GM19455 (cell line): ENCODE results near the gene ABHD10.

Source experiments
- ATAC-seq: cut with Tn5 transposase; IDR thresholded peaks from one replicate; pipeline ENCODE4 v1.9.1; 2021; ENCODE audit not compliant: unreplicated experiment

Gene ABHD10

DNA sequence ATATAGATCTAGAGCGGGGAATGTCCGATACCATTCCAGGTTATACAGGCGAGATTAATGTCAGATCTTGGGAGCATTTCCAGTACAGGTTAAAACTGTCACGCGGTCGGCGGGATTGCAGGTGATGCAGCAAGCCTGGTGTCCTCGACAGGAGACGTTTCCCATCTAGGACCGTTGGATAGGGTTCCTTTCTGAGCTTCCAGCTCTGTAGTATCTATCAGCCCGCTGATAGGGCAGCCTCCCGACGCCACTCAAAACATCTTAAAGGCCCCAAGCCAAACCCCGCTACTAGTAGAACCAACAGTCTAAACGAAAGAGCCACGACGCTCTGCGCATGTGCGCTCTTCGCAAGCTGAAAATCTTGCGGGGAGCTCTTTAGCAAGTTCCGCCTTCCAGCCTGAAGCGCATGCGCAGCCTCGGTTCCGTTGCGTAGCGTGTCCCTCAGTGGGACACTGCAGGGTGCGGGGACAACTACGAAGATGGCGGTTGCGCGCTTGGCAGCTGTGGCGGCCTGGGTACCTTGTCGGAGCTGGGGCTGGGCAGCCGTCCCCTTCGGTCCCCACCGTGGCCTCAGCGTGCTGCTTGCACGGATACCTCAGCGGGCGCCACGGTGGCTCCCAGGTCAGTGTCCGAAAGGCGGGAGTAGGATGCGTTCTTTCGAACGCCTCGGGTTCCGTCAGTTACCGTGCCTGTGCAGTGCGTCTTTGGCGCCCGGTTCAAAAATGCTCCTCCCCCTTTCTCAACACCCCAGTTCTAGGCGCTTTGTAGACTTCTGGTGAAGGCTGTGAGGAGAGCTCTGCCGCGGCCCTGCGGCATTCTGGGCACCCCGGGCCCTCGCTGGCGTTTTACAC is at the start of gene ABHD10:
Gene ABHD10 (plus strand): TSS at position 444 of the 851 bp plus-strand sequence. CDS start 36 bp downstream, at position 480.
- peak; percentile 98 for ATAC-seq

DNA sequence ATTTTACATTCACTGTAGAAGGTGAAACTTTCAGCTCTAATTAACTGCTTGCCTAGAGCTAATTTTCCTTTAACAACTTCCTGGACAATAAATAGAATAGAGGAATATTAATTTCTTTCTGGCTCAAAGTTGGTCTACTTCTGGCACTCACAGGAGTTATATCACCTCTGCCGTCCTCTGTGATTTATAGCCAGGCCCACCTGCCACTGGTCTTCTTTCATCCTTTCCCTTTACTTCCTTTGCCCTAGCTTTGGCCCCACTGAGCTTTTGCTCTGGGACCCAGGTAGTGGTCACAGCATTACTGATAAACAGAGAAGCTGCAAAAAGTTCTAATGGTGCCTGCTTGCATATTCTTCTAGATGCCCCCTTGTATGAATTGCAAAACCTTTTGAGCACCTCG is 49.3 kb upstream of the ABHD10 start:
- ATAC-seq: no peak

DNA sequence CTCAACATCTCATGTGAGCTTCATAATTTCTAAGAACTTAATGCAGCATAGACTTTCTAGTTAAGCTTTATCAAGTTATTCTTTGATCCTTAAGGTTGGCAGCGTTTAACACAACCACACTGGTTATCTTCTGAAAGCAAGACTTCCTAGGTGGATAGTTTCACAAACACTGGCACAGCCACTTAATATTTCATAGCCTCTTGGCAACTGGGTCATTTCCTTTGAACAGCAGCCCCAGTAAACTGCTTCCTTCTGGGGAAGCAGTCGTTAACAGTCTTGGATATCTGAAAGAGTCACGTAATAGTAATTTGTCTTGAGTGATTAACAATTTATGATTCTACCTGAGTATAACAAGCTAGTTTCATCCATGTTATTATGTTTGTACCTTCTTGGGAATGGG is 45.9 kb upstream of the ABHD10 start:
- ATAC-seq: no peak

DNA sequence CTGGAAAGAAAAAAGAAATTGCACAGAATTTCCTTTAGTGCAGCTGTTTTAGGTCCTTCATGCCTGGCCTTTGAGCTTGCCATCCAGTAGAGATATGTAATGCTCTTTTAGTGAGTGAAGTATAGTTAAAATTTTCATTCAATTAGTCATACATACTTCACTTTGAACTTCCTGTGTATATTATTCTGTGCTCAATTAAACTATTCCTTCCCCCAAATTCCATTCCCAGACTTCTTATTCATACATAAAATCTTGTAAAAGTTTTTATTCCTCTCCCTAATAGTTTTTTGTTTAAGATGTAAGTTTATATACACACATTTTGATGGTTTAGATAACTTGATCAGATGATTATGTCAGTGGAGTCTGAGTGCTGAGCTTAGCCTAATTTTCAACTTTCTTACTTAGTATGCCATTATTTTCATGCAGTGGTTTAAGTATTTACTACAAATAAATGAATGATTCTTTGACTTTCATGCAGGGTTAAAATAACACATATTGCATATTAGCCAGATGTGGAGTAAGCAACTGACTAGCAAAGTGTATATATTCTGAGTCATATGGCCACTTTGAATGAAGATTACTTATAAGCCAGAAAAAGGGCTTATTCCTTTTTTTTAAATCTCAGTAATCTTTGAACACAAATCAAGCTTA is 42.5 kb upstream of the ABHD10 start:
- ATAC-seq: no peak

DNA sequence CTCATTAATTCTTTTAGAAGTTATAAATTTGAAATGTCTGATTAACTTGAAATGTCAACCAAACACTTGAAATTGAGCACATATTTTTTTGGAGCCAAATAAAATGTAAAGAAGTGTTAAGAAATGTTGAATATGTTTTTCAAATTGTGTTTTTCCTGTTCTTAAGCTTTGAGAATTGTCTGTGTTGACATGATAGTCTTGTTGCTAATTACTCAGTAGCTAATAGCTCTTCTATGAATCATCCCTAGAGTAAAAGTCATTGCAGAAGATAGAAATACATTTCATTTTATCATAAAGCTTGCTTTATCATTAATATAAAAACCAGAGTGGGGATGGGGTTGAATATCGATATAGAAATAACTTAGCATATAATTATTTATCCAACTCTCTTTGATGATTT is 41.9 kb upstream of the ABHD10 start:
- ATAC-seq: no peak

DNA sequence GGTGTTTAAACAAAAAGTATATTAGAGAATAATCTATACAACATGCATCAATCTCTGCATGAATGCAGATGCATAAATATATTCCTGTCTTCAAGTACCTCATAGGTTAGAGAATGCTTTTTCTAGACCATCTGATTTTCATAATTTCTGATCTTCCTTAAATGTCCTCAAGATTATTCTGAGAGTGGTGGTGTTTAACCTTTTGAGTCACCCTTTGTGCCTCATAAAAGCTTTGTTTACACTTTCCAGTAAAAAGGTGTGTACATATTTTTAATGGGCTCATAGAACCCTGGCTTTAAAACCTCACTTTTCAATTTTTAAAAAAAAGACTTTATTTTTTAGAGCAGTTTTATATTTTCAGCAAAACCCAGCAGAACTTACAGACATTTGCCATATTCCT is 41.0 kb upstream of the ABHD10 start:
- ATAC-seq: no peak

DNA sequence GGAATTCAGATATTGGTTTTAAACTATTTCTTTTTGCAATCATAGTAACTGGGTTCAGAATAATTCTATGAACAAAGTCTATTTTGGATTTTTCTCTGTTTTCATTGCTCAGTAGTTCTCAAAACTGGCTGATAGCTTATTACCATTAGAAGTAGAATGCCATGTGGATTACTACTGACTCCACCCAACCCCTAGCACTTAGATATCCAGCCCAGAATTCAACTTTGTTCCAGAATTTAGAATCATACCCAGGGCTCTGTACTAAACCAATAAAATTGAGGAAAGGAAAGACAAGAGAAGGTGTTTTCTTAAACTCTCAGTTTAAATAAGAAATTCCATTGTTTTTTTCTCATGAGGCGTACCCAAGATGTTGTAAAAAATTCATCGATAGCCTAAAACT is 39.0 kb upstream of the ABHD10 start:
- no peak for ATAC-seq

DNA sequence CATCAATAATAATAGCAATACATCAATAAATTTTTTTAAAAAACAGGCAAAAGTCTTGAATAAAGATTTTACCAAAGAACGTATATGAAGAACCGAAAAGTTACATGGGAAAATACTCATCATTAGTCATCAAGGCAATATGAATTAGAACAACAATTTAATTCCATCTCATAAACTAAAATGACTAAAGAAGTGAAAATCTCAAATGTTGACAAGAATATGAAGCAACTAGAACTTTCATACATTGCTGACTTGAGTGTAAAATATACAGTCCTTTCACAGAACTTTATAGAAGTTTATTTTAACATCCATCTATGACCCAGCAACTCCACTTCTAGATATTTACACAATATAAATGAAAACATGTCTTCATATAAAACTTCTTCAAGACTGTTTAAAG is 35.3 kb upstream of the ABHD10 start:
- no peak for ATAC-seq

DNA sequence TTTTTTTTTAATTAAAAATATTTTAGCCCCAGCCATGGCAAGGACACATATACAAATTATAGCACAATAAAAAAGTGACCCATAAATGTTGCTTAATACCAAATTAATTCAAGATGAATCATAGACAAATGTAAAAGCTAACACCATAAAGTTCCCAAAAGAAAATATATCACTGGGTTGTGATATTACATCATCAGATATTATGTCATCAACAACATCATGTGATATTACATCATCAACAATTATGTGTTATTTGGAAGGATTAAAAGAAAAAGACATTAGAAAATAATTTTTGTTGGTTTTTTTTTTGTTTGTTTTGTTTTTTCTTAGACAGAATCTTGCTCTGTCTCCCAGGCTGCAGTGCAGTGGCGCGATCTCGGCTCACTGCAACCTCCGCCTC is 34.5 kb upstream of the ABHD10 start:
- ATAC-seq: no peak

DNA sequence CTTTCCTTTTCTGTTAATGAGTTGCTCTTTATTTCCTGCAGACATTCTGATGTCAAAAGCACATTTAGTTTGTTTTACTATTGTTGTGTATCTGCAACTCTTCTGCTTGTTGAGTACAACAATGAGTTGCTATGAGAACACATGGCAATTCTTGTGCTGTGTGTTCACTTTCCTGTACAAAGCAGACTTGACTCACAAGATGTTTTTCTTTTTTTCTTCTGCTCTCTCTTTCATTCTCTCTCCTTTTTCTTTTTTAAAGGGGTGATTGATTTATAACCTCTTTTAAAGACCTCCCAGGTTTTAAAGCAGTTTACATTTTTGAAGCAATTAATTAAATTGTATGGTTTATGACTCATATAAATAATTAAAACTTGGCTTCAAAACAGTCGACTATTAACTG is 31.6 kb upstream of the ABHD10 start:
- no peak for ATAC-seq

DNA sequence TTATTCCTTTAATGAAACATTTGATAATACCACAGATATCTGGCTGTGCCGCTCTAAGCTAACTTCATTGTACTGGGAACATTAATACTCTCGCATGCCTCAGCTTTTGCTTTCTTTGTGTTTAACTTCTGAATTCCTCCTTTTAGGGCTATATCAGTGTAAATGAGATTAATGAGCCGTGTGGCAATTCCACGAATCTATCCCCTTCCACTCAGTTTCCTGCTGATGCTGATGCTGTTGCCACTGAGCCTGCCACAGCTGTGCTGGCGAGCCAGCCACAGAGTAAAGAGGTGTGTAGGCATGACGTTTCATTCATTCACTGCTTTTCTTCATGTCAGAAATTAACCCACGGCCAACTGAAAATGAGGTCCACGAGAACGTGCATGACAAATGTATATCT is 30.0 kb upstream of the ABHD10 start:
- no peak for ATAC-seq

DNA sequence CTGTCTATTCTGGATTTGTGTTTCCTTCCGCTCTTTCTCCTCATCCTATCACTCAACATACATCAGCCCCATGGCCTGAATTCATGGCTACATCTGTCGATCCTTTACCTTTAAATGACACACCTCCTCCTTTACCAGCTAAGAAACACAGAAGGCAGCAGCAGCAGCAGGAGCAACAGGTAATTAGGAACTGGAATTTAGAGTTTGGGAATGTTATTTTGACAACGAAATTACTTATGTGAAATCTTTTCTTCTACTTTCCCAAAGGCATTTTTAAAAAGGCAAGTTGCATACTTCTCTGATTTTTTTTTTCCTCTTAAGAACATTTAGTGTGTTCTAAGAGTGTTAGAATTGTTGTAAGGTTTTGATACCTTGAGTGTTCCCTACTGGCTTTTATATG is 29.1 kb upstream of the ABHD10 start:
- no peak for ATAC-seq

DNA sequence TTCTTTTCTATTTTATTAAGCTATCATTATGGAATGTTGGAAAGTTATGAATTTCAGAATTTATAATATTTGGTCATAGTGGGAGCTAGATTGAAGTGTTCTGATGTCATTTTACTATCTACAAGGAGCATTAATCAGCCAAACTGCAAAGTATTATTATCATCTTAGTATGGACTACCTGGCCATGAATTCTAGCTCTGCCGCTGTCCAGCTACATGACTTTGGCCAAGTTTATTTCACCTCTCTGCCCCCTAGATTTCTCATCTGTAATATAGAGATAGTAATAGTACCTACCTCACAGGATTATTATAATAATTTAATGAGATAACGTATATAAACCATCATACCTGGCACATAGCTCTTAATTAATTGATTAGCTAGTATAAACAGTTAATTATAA is 27.8 kb upstream of the ABHD10 start:
- no peak for ATAC-seq

DNA sequence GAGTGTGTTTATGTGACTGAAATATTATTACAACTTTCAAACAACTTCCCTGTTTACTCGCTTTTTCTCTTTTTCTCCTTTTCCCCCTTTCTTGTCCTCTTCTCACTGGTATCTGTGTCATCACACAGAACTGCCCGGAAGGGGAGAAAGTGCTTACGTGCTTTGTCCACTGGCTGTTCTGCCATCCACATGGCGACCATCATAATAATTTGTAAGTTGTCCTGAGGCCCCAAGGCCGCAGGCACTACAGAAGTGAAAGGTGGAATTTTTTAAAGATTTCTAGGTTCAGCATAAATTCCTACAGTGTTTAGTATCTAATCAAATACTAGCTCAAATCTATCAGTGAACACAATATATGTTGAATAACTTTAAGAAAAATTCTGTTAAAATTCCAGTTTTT is 26.7 kb upstream of the ABHD10 start:
- no peak for ATAC-seq

DNA sequence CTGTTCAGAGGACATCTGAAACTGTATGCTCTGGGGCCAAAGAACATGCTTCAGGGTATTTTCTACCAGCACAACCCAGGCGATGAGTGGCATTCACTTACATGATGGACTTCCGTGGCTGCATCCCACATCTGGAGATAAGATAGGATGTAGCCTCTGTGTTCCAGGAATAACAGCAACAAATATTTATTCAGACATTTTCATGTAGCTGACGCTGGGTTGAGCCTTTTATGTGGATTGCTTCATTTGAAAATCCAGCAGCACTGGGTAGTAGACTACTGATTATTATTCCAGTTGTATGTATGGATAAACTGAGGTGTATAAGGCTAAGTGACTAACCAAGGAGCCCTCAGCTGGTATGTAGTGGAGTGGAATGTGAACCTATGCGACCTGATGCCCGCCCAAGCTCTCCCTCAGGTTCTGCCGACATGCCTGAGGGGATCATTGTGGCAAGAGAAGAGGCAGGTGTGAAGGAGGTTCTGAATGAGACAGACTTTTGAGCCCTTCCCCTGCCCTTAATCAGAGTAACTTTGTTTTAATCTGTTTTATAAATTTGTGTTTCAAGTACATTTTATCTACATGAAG is 25.9 kb upstream of the ABHD10 start:
- ATAC-seq: no peak

DNA sequence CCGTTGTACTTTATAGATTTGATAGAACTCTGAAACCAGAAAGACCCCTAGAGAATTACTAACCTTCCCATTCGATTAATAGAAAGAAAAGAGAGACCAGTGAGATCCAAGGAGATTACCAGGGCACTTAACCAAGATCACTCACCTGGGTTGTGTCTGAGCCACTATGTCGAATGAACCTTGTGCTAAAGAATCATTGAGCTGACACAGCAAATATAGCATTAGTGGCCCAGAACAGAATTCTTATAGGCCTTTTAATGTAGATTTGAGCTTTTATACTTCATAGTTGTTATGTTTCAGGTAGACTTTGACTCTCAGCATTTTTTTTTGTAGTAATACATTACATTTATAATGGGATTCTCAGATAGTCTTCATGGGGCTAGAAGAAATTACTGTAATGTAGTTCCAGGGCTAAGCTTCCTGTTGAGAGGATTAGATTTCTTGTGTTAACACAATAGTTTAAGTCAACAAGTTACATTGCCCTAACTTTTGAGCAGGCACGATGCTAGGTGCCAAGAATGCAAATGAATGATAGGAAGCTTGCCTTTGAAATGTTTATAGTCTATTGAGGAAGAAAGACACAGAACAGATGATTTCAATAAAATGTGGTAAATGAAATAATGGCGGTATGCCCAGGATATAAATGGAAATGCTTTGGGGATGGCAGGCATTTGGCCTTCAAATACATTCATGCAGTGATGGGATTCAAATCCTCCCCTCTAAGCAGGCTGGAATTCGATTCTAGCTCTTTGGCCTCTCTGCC is 24.4 kb upstream of the ABHD10 start:
- no peak for ATAC-seq

DNA sequence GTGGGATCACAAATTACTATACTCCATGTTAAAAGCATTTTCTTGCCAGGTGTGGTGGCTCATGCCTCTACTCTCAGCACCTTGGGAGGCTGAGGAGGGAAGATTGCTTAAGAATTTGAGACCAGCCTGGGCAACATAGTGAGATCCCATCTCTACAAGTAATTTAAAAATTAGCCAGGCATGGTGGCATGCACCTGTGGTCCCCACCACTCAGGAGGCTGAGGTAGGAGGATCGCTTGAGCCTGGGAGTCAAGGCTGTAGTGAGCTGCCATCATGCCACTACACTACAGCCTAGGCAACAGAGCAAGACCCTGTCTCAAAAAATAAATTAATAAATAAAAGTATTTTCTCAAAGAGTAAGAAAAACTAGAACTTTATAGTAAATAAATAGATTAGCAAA is 22.9 kb upstream of the ABHD10 start:
- no peak for ATAC-seq

DNA sequence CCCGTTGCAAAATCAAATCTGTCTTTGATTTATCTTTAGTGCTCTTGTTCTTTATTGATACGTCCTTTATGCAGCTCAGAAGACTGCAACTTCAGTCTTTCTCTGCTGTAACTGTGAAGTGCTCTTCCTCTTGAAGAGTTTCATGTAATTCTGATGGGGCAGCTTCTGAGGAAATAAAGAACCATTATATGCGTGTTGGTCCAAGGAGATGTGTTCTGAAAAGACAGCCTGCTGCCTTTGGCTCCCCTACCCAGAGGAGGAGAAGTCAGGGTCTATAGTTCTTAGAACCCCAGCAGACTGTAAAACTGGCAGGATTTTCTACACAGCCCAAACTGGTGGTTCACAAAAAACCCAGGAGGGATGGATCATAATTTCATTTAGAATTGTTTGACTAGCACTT is 22.4 kb upstream of the ABHD10 start:
- ATAC-seq: no peak

DNA sequence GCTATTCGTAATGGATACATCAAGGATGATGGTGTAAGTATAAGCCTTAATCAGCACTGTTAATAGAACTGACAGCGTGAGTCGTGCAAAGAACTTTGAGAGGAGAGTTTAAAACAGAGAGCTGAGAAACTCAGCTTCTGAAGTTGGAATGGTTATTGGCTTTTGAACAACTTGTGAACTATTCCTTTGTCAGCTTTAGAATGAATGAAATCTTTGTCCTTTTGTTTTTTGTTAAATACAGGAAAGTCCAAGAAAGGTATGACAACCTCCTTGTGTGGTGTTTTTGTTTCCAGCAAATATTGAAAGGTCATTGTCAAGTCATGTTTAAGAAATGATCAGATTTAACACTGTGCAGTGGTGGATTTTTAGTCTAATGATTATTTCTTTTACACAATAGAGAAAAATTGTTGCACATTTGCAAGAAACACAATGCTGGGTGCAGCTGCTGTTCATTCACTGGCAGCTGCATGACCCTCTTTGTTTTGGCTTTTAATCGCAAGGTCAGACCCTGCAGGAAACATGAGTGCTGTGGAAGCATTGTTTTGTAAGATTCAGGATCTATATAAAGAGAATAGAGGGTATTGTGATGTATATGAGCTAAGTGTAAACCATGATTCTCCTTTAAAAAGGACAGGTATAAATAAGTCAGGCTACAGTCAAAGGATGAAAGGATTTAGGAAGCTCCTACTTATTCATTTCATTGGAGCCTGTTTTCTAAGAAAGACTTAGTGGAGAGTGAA is 21.7 kb upstream of the ABHD10 start:
- ATAC-seq: no peak

DNA sequence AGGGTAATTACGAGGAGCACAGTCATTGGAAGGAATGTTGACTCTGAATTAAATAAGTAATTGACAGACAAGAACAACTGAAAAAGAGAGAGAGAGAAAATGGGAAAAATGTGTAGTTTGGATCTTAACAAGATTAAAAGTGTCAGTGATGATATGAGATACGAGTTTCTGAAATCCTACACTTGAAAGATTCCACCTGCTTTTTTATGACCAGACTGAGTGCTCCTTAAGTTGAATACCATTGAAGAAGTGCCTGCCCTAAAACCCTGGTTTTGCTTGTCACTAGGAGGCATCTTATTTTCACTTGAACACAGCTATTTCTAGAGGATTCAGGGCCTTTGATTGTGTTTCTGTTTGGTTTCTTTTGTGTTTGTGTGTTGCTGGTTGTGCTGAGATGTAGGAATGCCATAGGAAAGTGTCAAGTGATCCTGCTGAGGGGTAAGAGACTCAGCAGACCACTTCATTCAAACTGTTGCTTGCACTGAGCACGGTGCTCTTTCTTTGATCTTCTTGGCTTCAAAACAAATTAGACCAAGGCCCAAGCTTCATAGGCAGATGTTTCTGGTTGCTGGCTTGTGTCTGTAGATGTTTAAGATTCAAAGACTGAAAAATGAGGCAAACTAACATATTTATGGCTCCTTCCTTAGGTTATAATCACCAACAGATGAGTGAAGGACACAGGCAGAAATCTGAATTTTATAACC is 17.2 kb upstream of the ABHD10 start:
- no peak for ATAC-seq
